Fibroblast of pulmonary artery (primary cell): Measurements from ENCODE around the gene MAP1LC3B.
A peak's percentile ranks its signal among the peaks of the same experiment; 100 is the strongest.

Source experiments
- DNase-seq: peaks from one replicate; pipeline ENCODE4 v3.0.0-alpha.2; 2010; ENCODE audit warnings: low read depth
- H3K4me3 ChIP-seq: replicated peaks from 2 replicates; pipeline ENCODE4 v1.5.1; 2011; ENCODE audit warnings: low read depth, mild to moderate bottlenecking, control low read depth, low read length, moderate library complexity
- CTCF ChIP-seq: IDR thresholded peaks from 2 replicates; pipeline ENCODE4 v1.5.1; 2011; ENCODE audit warnings: mild to moderate bottlenecking, control low read depth, low read length, inconsistent platforms; ENCODE audit errors: missing control alignments

MAP1LC3B gene

GRCh38 chr16:87439926-87440325 is 47.8 kb downstream of the MAP1LC3B start:
- no peak for DNase-seq
- no peak for TF ChIP-seq CTCF
- no peak overlapping the region for H3K4me3 ChIP-seq

- DNase-seq = peak; percentile 17
- no peak for TF ChIP-seq CTCF
- H3K4me3 ChIP-seq = no peak overlapping the region
Observed at GRCh38 chr16:87441886-87442580, 49.9 kb downstream of the MAP1LC3B start.

- H3K4me3 ChIP-seq = no peak overlapping the region
- no peak for TF ChIP-seq CTCF
Observed at GRCh38 chr16:87442581-87442966, 50.4 kb downstream of the MAP1LC3B start.

GRCh38 chr16:87443016-87443415 is 50.9 kb downstream of the MAP1LC3B start:
- no peak for TF ChIP-seq CTCF
- H3K4me3 ChIP-seq = no peak overlapping the region
- no peak for DNase-seq

More at GRCh38 chr16:87442581-87442966, 50.4 kb downstream of the MAP1LC3B start:
- peak; percentile 45 for DNase-seq

GRCh38 chr16:87443964-87444363 is 51.8 kb downstream of the MAP1LC3B start:
- no peak for DNase-seq
- no peak overlapping the region for H3K4me3 ChIP-seq
- TF ChIP-seq CTCF = no peak

- no peak for TF ChIP-seq CTCF
- DNase-seq = no peak
Observed at GRCh38 chr16:87445486-87445885, 53.4 kb downstream of the MAP1LC3B start.

GRCh38 chr16:87446479-87446878 is 54.3 kb downstream of the MAP1LC3B start:
- H3K4me3 ChIP-seq = no peak overlapping the region
- TF ChIP-seq CTCF = no peak
- DNase-seq = no peak

More at GRCh38 chr16:87445486-87445885, 53.4 kb downstream of the MAP1LC3B start:
- H3K4me3 ChIP-seq = no peak overlapping the region
